ENCODE results near the gene TMEM35B.
"Not testable (repeated sequence)": the region's sequence is repeated elsewhere in the genome, so short reads cannot be mapped to it uniquely, and the experiment has no call there.

TMEM35B gene

DNA sequence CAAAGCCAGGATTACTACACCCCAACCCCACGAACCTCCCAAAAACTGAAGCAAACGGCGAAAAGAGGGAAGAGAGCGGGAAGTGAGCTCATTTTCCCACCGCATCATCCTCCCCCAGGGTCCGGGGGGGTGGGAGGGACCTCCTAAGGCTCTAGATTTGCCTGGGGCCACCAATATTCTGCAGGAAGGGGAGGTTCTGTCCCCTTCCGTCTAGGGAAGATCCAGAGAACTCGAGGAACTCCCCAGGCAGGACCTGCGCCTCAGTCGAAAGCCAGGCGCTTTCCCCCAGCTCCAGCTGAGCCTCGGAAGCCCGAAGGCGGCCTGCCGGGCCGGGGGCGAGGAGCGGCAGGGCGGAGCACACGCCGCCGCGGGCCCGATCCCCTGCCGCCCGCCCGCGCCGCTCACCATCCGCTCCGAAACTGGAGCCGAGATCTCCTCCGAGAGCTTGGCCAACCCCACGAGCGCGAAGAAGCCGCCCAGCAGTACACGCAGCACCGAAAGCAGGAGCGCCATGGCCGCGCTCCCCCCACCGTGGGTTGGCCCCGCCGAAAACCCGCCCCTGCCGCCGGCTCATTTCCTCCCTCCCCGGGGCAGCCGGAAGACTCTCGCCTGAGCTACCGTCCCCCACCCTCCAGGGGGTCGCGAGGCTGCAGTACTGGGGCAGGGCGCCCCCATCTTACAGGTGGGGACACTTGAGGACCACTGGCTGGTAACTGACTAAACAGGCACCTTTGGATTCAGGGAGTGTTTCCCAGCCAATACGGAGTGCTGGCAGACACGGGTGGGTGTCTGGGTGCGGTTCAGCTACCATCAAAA, at the start of gene TMEM35B:
TMEM35B (minus strand) TSS at position 555 of the 816 bp plus-strand sequence; CDS start at position 513, 42 bp downstream.
- DNase-seq: peak; percentile 48

DNA sequence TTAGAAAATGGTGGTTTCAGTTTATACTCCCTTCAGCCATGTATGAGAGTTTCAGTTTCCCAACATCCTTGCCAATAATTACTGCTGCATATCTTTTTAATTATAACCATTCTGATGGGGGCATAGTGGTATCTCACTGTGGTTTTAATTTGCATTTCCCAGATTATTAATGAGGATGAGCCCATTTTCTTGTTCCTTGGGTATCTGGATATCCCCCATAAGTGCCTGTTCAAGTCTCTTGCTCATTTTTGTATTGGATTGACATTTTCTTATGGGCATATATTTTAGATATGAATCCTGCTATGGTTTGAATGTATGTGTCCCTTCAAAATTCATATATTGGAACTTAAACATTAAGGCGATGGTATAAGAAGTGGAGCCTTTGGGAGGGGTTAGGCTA, 48.2 kb upstream of the TMEM35B start:
- DNase-seq: no peak

DNA sequence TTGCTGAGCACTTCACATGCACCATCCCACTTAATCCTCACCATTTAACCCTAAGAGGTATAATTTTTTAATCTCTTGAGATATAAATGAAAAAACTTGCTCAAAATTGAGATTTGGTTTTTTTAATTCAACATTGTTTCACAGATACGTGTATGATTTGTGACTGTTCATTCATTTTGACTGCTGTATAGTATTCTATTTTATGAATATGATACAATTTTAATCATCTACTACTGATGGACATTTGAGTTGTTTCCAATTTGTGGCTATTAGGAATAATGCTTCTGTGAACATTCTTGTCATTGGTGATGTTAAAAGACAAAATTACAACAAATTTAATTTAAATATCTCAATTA, 47.2 kb upstream of the TMEM35B start:
- no peak for DNase-seq

DNA sequence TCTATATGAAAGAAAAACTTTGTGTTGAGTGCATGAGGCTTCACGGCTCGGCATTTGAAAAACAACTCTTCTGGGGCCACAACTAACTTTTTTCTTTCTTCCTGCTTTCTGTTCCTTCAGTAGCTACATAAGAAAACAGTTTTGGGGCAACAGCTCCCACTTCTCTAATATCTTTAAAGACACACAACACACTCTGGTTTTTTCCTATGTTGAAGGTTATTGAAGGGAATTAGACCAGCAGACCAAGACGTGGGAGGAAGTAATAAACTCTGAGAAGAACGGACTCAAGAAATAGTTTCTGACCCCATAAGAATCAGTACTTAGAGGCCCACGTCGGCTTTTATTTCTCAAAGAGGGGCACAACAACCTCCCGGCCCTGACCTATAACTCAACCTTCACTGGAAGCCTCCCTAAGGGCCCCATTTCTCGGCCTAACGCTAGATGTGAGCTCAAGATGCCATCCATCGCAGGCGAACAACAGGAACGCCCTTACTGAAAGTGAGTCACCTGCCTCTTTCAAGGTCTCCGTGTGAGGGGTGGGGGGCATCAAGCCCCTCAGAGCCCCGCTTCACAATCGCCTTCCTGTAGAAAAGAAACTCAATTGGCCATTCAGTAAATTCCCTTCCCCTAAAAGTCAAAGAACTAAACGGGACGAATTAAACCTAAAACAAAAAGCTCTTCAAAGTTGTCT, 45.8 kb upstream of the TMEM35B start:
- peak; percentile 39 for DNase-seq

DNA sequence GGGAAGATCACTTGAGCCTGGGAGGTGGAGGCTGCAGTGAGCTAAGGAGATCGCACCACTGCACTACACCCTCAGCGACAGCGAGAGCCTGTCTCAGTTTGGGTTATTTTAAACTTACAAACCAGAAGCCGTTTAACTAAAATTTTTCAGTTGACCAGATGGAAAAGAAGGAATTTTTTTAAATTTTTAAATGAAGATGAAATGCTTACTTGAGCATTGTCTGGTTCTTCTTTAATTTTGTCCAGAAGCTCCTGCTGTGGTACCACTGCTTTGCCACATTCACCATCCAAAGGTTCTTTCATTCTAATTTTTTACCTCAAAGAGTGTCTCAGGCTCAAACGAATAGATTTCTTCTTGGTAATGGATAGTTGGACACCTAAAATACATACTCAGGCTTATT, 45.2 kb upstream of the TMEM35B start:
- no peak for DNase-seq

DNA sequence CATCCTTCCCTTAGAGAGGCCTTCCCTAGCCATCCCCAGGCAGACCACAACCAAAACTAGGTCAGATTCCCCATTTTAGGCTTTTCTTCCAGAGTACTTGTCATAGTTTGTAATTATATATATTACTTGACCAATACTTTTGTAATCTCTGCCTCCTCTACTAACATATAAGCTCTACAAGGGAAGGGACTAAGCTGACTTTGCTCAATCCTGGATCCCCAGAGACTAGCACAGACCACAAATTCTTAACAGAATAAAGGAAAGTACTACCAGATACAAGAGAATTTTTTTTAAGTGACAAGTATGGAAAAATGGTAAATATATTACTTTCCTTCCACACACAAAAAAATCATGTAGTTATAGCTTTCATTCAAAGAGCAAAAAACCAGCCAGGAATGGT, 44.6 kb upstream of the TMEM35B start:
- DNase-seq: no peak

DNA sequence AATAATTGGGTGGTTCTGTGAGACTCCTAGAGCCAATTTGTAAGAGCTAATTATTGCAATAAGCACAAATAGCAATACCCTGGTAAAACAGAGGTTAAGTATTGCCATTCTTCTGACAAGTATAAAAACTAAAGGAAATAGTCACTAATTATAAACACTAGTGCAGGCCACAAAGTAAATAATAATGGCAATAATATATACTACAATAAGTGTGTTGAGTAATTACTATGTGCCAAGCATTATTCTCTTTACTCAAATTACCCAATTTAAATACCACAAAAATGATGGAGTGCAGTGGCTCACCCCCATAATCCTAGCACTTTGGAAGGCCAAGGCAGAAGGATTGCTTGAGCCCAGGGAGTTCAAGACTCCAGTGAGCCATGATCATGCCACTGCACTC, 31.3 kb upstream of the TMEM35B start:
- DNase-seq: no peak

DNA sequence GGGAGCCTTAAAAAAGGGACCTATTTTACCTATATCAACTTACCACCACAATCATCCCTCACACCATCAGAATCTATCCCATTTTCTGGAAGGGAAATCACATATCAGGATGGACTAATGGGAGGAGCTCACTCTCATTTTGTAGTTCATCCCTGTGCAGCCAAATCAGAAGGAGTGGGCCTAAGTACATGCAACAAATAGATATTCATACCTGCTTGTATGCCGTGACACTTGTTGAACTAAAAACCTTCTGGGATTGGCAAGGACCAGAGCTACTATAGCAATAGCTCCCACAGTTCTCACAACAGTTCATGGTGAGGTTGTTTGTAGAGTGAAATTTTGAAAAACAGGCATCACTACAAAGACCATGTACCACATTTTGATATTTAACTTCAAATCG, 29.3 kb upstream of the TMEM35B start:
- DNase-seq: no peak

DNA sequence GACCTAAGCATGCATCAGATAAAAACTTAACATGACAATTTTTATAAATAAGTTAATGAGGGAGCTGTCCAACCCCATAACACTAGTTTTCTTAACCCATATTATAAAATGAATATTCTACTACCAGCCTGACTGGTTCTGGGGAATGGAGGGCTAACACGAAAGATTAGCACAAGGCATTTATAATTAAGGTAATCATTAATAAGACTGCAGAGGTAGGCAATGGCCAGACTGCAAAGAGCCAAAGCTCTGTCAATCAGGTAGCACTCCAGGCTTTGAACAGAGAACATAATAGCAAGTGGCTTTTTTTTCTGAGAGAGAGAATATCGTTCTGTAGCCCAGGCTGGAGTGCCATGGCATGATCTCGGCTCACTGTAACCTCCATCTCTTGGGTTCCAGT, 20.6 kb upstream of the TMEM35B start:
- DNase-seq: no peak

DNA sequence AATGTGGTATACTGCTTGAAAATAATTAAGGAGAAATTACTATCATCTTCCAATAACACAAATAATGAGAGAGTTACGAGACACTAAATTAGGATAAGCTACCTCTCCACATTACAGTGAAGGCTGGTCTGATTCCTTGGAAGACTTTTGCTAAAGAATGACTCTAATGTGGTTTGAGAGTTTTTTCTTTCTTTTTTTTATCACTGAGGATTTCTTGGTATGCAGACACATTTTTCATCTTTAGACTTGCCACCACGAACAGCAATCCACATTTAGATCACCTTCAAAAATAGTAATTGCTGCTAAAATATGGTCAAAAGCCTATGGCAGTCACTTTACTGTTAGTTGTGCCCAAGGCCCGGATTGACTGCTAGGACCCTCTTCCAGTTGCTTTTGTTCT, 16.6 kb upstream of the TMEM35B start:
- no peak for DNase-seq

DNA sequence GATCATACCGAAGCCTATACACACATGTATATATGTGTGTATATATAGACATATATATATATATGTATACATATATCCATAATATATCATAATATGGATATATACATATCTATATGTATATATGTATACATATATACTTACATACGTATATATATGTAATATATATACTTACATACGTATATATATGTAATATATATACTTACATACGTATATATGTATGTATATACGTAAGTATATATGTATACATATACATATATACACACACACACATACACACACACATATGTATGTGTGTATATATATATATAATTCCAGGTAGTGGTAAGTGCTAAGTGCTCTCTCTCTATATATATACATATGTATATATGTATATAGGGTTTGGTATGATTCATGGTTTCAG, 9.7 kb upstream of the TMEM35B start:
- no peak for DNase-seq

DNA sequence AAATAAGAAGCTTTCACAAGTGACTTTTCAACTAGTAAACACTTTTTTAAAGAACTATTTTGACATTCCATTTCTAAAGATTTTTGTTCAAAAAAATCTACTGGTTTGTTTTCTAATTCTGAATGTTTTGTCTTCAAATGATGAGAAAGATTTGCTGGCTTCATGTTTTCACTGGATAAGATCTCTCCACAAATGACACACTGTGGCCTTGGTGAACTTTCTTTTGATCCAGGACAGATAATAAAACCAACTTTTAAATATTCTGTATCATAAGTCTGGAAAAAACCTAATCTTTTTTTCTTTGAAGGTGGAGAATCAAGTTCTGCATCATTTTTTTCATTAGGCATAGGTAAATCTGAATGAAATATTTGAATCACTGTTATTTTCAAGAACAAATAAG, 3.4 kb upstream of the TMEM35B start:
- DNase-seq: no peak

DNA sequence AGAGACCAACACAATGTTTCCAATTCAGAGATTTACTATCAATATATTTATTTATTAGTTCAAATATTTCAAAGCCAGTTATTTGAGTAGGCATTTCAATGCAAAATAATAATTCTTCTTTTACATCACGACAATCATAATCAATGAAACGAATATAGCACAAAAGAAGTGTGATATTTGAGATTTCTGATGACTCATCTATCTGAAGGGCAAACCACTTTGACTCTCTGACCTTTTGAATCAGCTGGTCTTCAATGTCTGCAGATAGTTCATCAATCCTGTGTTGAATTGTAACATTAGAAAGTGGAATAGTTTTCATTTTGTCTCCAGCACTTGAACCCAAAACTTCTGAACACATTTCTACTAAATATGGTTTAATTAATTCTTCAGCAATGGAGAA, 3.0 kb upstream of the TMEM35B start:
- DNase-seq: no peak

DNA sequence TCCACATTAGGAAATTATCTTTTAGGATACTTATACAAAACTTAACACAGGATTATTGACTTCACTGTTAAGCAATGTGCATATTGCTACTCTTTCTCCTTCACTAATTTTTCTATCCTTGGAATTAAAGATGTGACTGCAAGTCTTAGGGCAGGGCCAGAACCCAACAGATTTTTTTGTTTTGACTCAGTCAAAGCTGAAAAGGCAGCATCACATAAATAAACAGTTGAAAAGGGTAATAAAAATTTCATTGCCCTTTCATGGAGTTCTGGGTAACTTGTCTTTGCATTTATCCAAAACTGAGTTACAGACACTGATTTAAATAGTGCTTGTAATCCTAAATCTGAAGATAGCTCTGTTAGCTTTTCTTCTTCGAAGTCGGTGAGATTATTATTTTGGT, 1.9 kb upstream of the TMEM35B start:
- no peak for DNase-seq

DNA sequence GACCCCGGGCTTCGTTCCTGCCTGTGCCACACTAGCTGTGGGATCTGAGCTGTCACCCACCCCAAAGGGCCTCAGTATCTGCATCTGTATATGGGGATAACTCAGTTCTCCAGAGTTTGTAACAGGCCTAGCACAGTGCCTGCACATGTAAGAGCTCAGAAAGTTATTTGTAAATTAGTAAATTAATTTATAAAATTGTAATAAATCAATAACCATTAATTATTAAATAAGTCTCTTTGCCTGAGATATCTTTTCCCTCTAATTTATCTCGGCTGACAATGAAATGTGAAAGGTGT, 410 bp upstream of the TMEM35B start:
- DNase-seq: not testable (repeated sequence)

DNA sequence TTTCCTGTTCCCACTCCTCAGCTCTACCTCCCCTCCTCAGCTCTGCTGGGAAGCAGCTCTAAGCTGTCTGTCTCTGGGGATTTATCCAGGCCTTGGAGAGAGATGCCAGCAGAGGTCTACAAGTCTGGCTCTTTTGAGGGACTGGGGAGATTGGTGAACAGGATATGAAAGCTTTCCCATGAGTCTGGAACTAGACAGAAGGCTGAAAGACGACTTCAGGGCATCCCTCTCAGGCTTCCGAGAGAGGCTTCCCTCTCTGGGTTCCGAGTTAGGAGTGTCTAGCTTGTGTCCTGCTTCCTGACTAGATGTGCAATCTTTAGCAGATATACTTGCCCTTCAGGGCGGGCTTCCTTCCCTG, 733 bp downstream of the TMEM35B start:
- DNase-seq: peak; percentile 11

DNA sequence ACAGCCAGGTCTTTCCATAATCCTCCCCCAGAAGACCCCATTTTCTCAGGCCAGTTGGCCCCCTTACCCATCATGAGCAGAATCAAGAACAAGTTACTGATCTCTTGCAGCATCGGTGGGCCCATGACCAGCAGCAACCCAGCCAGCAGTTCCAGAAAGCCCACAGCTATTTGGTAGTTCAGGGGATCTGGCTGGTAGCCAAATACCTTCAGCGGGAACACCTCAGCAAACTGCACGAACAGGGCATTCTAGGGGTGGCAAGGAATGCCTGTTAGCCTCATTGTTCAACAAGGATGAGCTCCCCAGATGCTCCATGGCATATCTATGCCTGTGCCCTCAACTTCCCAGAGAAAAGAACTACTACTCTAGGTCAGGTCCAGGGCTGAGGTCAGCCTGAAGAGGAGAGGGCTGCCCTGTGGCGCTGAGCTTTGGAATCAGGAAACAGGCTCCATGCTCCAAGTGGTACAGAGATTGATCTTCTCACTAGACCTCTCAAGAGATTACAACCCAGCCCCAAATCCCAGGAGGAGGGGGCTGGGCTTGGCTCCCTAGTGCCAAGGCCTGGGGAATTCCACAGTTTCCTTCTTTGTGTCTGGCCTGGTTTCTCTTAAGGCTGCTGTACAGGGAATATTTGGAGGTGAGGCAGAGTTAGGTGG, 1.3 kb downstream of the TMEM35B start:
- no peak for DNase-seq

DNA sequence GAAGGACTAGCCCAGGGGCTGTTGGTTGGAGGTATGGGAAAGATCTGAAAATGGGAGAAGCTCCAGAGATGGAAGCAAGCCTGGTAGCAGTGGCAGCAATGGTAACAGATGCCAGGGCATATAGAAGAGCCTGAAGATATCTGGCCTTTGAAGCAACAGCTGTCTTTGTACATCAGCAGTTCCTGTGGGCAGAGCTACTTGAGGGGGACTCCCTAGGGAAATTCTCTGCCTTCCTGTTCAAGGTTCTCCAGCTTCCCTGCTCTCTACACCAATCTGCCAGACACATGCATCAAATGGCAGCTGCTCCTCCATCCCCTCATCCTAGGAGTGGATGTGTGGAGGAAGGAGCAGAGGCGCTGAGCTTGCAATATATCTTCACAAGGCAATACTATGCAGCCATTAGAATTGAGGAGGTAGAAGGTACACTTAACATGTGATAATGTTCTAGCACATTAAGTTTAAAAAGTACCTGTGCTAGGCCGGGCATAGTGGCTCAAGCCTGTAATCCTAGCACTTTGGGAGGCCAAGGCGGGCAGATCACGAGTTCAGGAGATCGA, 2.2 kb downstream of the TMEM35B start:
- no peak for DNase-seq

DNA sequence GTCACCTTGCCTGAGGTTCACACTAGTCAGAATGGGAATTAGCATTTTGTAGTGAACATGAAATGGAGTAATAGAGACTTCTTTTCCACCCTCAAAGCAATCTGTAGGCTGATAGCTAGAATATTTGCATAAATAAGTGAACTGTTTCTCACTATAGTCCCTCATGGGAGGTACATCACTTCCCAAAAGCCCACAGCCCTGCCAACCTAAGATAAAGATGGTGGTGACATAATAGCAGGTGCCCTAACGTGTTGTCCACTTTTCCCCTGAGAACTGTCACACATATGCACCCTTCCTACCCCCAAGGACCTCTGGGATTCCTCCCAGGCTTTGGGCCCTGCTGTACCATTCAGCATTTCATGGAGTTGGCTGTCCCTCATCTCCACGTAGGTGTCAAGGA, 4.4 kb downstream of the TMEM35B start:
- no peak for DNase-seq

DNA sequence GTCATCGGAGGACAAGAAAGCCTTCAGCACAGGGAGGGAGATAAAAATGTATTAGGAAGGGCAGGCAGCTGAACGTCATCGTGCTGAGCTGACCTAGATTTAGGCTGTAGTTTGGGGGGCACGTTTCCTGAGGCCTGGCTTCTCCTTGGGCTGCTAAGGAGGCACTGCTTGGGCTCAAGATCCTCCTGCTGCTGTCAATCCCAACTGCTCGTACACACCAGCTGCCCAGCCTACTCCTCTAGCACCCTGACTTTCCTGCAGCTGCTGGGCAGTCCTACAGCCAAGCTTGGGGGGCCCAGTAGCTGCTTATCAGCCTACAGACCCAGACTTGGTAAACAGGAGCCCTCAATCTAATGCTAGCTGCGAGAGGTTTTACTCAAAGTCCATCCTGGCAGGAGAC, 6.2 kb downstream of the TMEM35B start:
- no peak for DNase-seq

DNA sequence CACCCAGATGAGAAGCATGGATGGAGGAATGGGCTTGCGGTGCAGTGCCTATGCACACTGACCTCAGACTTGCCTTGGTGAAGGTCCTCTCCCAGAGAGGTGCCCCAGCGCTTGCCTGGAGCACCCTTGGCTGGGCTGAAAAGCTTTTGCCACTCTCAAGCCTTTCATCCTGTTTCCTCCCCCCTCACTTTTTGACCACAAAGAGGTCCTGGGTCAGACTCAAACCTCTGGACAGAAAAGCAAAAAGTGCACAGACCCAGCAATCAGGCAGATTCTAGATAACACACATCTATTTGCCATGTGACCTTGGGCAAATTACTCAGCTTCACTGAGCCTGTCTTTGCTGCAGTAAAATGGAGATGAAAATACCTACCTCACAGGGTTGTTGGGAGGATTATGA, 7.3 kb downstream of the TMEM35B start:
- no peak for DNase-seq

DNA sequence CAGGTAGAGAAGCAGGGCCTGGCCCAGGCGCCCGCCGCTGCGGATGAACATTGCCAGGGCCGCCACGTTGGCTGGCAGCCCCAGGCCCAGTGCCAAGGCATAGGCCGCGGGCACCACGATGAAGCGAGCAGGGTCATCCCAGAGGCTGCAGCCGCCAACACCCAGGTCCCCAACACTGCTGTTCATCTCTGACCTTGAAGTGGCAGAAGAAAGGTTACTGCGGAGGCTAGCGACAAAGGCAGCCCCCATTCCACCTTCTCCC, 8.0 kb downstream of the TMEM35B start:
- DNase-seq: no peak

DNA sequence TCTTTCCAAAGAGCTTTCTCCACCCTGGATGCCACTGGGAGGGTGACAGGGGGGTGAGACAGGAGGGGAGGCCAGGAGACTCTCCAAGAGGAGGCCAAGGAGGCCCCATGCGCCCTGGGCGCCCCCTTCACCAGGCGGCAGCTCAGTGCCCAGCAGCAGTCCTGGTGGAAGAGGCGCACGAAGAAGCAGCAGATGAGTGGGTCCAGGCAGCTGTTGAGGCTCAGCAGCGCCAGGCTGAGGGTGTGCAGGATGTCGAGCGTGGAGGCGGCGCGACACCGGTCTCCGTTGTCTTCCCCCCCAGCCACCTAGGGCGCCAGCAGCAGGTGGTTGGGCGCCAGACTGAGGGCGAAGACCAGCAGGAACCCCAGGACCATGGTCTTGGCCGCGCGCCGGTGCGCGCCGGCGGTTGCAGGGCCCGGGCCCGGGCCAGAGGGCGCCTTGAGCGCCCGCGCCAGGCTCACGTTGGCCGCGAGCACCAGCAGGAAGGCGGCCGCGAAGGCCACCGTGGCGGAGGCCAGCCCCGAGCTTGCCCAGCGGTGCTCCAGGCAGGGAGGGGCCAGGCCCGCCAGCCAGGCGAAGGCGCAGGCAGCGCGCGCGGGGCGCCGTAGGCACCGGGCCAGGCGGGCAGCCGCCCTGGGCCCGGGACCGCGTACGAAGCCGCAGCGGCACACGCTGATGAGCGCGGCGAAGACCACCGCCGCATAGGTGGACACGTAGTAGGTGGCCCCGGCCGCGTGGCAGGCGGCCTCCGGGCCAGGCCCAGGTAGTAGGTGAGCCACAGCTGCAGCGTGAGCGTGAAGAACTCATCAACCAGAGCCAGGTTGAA, 8.6 kb downstream of the TMEM35B start:
- no peak for DNase-seq

DNA sequence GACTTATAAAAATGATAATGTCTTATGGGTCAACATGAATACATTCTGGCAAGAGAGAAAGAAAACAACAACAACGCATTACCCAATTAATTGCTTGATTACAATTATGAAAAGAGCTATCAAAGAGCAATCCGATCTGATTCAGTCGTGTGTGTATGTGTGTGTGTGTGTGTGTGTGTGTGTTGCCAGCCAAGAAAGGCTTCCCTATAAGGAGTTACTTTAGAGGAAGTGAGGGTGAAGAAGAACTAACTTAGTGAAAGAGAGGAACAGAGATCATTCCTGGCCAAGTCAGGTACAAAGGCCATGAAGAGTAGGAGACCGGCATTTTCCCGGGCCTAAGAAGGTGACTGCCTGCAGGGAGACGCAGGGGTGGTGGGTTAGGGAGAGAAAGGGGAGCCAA, 9.4 kb downstream of the TMEM35B start:
- no peak for DNase-seq

Measured in midbrain (tissue), 1 donor.